Measurements from ENCODE around the gene CERCAM. TPM values are rescaled to one million over a fixed set of nuclear protein-coding genes. Genes with fewer than 3 reads are reported as not detected.

The CERCAM gene
- total RNA-seq, 1 experiment from 2014 or later, result 10.1 TPM

DNA sequence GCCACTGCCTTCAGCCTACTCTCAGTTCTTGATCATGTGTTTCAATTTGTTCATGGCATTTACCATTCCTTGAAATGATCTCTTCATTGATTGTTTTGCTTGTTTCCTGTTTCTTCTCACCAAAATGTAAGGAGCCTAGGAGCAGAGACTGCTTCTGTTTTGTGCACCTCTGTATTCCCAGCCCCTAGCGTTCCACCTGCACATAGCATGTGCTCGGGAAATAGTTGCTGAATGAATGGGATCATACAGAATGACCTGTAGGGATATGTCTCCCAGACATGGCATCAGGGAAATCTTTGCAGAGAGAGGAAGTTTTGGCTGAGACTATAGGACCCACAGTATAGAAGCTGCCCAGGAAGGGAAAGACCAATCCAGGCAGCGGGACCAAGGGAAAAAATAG, 6.2 kb upstream of the CERCAM start:
- Histone ChIP-seq H3K4me3 (ENCODE audit: low read depth, low read length, poor library complexity, severe bottlenecking) (no peak overlapping the region), H3K4me1 (ENCODE audit: insufficient read depth, low read length, poor library complexity, severe bottlenecking) (peaks cover 25% of the 10 kb centered on the region), H3K9me3 (ENCODE audit: low read depth, low read length, poor library complexity, severe bottlenecking) (no peaks in the 10 kb centered on the region), H3K36me3 (ENCODE audit: insufficient read depth, low read length, poor library complexity, severe bottlenecking) (no peaks in the 10 kb centered on the region), H3K27me3 (replicated peaks; ENCODE audit: insufficient read depth, low read depth, low read length, poor library complexity) (no peaks in the 10 kb centered on the region), H3K27ac (ENCODE audit: low read depth, low read length, poor library complexity, severe bottlenecking) (no peak overlapping the region)
- intact Hi-C loops (cut with micrococcal nuclease; ENCODE audit: unreplicated experiment), result loop anchor here (5.0 kb wide), 2 partner anchors 117 to 297 kb away; no protein-coding TSS in a partner anchor
- BruUV-seq (replicated peaks), result no TSS peak
- CTCF ChIA-PET, result no interaction called here
- POLR2A ChIA-PET (ENCODE audit: low non-redundant PET), result no interaction called here
- TF ChIP-seq EZH2 (IDR thresholded peaks at IDR 0.05; ENCODE audit: borderline replicate concordance, low read depth, low read length, poor library complexity, severe bottlenecking) (no peak), CTCF (conservative IDR thresholded peaks at IDR 0.05; ENCODE audit: low read depth, low read length) (no peak)
- DNase-seq (ENCODE audit: low spot score), result no peak

DNA sequence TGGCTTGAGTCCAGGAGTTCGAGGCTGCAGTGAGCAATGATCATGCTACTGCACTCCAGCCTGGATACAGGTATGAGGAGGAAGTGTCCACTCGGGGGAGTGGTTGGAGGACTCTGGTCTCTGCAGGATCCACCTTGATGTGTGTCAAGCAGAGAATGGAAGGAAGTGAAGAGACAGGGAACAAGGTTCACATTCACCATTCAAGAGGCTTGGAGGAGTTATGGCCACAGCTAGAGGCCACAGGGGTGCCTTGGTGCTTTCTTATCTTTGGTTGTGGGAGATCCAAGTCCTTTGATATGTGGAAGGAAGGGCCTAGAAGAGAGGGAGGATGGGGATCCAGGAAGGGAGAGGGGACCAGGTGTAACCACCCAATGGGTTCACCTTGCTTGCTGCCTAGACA, 5.4 kb upstream of the CERCAM start:
- TF ChIP-seq EZH2 (IDR thresholded peaks at IDR 0.05; ENCODE audit: borderline replicate concordance, low read depth, low read length, poor library complexity, severe bottlenecking) (no peak), CTCF (conservative IDR thresholded peaks at IDR 0.05; ENCODE audit: low read depth, low read length) (no peak)
- intact Hi-C loops (cut with micrococcal nuclease; ENCODE audit: unreplicated experiment), result no loop called here
- ChIA-PET CTCF (interaction anchor here (0.7 kb wide), 1 partner anchor 175 kb away, joined by 8 read pairs; no protein-coding TSS in a partner anchor), POLR2A (ENCODE audit: low non-redundant PET) (no interaction called here)
- Histone ChIP-seq H3K9me3 (ENCODE audit: low read depth, low read length, poor library complexity, severe bottlenecking) (no peaks in the 10 kb centered on the region), H3K36me3 (ENCODE audit: insufficient read depth, low read length, poor library complexity, severe bottlenecking) (no peaks in the 10 kb centered on the region), H3K27me3 (replicated peaks; ENCODE audit: insufficient read depth, low read depth, low read length, poor library complexity) (no peaks in the 10 kb centered on the region), H3K27ac (ENCODE audit: low read depth, low read length, poor library complexity, severe bottlenecking) (no peak overlapping the region), H3K4me1 (ENCODE audit: insufficient read depth, low read length, poor library complexity, severe bottlenecking) (peaks cover 27% of the 10 kb centered on the region), H3K4me3 (ENCODE audit: low read depth, low read length, poor library complexity, severe bottlenecking) (no peak overlapping the region)
- no peak for DNase-seq (ENCODE audit: low spot score)
- BruUV-seq (replicated peaks), result no TSS peak

DNA sequence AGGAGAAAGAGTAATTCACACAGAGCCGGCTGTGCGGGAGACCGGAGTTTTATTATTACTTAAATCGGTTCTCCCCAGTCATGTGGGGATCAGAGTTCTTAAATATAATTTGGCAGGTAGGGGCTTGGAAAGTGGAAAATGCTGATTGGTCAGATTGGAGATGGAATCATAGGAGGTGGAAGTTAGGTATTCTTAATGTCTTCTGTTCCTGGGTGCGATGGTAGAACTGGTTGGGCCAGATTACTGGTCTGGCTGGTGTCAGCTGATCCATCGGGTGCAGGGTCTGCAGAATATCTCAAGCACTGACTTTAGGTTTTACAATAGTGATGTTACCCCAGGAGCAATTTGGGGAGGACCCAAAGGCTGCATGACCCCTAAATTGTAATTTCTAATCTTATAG, 4.6 kb upstream of the CERCAM start:
- Histone ChIP-seq H3K4me3 (ENCODE audit: low read depth, low read length, poor library complexity, severe bottlenecking) (no peak overlapping the region), H3K36me3 (ENCODE audit: insufficient read depth, low read length, poor library complexity, severe bottlenecking) (no peaks in the 10 kb centered on the region), H3K27me3 (replicated peaks; ENCODE audit: insufficient read depth, low read depth, low read length, poor library complexity) (no peaks in the 10 kb centered on the region), H3K27ac (ENCODE audit: low read depth, low read length, poor library complexity, severe bottlenecking) (peak overlapping the region; percentile 56), H3K9me3 (ENCODE audit: low read depth, low read length, poor library complexity, severe bottlenecking) (no peaks in the 10 kb centered on the region), H3K4me1 (ENCODE audit: insufficient read depth, low read length, poor library complexity, severe bottlenecking) (peaks cover 30% of the 10 kb centered on the region)
- no peak for DNase-seq (ENCODE audit: low spot score)
- ChIA-PET POLR2A (ENCODE audit: low non-redundant PET) (no interaction called here), CTCF (interaction anchor here (0.7 kb wide), 1 partner anchor 176 kb away, joined by 8 read pairs; no protein-coding TSS in a partner anchor)
- intact Hi-C loops (cut with micrococcal nuclease; ENCODE audit: unreplicated experiment), result no loop called here
- TF ChIP-seq CTCF (conservative IDR thresholded peaks at IDR 0.05; ENCODE audit: low read depth, low read length) (no peak), EZH2 (IDR thresholded peaks at IDR 0.05; ENCODE audit: borderline replicate concordance, low read depth, low read length, poor library complexity, severe bottlenecking) (no peak)
- BruUV-seq (replicated peaks), result no TSS peak
